Activated T-helper 9 cell treated with anti-CD3 and anti-CD28 coated beads, Interleukin-2, amount 50 U/mL, for 16 hours (primary cell): Measurements from ENCODE around the gene KCNK18.

Source experiments
- DNase-seq: peaks from one replicate; pipeline ENCODE4 v3.0.0-alpha.2; 2020; ENCODE audit warnings: low read depth

KCNK18 gene

DNA sequence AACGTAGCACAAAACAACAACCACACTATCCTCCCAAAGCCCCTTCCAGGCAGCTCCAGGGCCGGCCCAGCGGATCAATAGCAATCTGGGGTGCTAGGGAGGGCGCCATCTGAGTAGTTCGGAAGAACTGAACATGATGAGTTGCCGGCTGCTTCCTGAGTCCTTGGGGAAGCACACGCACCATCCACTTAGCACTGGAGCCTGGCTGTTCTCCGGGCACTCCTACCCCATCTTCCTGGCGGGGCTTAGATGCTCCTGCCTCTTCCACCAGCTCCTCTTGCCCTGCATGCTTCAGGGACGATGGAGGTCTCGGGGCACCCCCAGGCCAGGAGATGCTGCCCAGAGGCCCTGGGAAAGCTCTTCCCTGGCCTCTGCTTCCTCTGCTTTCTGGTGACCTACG, at the start of gene KCNK18:
Gene KCNK18, plus strand, starts transcription at position 301 of the 400 bp plus-strand sequence. Its CDS starts 0 bp downstream, at position 301.
- no peak for DNase-seq

GRCh38 chr10:117148284-117148683, 49.0 kb upstream of the KCNK18 start:
- no peak for DNase-seq

DNA sequence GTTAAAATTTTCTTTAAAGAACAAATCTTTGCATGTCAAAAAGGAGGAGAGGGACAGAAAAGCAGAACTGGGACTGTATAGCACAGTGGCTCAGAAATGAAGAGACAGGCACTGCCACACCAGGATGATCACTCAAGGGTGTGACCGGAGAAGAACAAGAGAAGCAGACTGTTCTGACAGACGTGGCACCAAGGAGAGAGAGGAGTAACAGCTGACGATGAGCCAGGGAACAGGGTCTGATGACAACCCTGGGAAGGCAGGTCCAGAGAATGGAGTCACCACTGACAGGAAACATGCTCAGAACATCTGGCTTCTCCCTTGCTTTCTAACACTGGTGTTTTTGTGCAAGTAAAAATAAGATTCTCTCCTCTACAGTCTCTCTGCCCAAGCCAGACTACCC, 44.6 kb upstream of the KCNK18 start:
- no peak for DNase-seq

- DNase-seq: no peak
Observed at GRCh38 chr10:117158297-117158696, 39.0 kb upstream of the KCNK18 start.

- no peak for DNase-seq
Observed at GRCh38 chr10:117159390-117159789, 37.9 kb upstream of the KCNK18 start.

DNA sequence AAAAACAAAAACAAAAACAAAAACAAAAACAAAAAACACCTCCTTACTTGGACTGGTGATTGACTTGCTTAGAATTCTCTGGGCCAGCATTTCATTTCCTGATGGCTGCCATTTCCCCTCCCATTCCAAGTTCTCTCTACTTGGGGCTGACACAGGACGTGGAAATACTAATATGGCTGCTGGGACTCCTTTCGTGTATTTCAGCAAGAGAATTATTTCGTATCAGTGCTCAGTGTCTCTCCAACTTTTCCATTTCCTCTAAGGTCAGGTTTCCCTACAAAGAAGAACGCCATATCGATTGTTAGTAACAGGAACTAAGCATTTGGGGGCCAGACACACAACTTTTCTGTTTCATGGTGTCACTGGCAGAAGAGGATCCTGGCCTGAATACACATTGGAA, 36.7 kb upstream of the KCNK18 start:
- no peak for DNase-seq

- no peak for DNase-seq
Observed at GRCh38 chr10:117161386-117162033, 35.8 kb upstream of the KCNK18 start.

DNA sequence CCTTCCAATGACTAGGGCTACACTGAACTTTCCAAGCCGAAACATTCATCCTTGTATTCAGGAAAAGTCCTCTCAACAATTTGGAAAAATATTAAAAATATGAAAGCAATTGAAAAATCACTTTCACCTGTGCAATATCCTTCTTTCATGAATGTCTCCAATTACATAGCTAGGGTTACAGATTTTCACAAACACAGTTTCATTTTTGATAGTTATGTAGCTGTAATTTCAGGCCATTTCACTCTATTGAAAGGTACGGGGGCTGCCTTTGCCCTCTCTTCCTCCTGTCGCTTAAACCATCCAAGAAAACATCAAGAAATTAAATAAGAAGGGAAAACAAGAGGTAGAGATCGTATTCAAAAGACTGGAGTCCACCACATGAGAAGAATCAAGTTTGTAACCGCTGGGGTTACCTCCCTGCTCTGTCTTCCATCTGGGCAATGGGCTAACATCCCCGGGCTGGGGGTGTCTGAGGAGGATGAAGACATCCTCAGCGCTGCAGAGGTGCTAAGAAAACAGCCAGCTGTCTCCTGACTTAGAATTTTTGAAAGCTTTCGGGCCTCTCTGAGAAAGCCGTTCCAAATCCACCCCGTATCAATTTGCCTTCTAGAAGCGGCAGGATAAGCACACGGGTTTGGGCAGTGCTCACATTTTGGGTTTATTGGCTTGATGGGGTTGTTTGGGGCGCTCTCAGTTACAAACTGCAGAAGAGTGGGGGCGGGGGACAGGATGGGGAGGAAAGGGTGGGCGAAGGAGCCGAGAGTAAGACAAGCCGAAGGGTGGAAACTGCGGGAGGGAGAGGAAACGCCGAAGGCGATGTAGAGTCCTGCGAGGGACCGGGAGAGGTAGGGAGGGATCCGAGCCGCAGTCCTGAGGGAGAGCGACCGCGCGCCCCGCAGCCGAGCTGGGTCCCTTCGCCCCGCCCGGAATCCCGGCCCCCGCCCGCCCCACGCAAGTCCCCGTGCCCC, 34.9 kb upstream of the KCNK18 start:
- DNase-seq: no peak

DNA sequence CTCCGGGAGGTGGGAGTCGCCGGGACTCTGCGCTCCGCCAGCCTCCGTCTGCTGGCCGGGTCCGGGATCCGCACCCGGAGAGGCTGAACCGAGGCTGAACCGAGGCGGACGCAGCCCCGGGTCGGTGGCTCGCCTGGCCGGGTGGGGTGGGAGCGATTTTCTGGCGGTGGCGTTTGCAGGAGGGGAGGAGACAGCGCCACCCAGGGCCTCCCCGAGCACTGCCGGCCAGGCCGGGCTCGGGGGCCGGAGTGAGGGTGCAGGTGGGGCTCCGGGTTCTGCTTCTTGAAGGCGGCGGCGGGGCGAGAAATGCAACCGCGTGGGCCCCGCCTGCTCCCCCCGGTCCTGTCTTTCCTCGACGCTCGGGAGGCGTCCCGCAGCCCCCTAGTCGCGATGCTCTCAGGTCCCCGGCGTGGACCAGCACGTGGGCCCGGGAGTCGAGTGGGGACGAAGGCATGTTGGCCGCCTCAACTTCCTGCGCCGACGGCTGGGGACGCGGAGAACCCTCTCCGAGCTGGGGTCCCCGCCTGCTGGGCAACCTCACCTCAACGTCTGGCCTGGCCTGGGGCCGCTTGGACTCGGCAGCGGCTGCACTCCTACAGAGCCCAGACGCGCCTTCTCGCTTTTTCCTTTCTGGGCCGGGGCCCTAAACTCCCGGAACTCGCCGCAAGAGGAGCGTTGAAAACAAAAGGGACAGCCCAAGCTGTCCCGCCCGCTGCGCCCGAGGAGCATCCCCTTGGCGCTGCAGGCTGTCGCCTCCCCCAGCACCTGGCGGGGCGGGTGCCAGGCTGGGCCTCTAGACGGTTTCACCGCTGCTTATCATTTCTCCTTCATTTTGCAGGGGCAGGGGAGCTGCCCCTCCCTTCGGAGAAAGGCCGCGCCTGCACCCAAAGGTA, 34.0 kb upstream of the KCNK18 start:
- no peak for DNase-seq

DNA sequence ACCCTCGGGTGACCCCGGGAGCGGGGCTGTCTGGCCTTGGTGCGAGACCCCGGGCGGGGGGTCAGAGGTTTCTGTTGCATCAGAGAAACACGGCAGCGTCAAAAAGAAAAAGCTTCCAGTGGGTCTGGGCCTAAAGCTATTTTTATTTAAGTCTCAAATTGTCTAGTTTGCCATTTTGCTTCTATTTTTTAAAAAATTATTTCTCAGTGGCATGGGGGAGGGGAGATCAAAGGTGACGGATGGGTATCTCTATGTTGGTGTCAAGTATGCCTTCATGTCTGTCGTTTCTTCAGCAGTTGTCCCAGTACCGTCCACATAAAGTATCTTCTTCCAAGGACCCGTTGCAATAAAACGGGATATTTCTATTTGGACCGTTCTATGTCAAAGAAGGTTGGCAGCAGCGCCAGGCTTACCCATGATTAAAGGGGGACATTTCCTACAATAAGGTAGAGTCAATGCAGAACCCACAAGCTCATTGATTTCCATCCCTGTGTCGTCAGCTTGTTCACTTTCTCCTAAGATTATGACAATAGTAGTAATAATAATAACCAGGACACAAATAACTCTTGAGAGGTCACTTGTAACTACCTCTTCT, 33.2 kb upstream of the KCNK18 start:
- no peak for DNase-seq

DNA sequence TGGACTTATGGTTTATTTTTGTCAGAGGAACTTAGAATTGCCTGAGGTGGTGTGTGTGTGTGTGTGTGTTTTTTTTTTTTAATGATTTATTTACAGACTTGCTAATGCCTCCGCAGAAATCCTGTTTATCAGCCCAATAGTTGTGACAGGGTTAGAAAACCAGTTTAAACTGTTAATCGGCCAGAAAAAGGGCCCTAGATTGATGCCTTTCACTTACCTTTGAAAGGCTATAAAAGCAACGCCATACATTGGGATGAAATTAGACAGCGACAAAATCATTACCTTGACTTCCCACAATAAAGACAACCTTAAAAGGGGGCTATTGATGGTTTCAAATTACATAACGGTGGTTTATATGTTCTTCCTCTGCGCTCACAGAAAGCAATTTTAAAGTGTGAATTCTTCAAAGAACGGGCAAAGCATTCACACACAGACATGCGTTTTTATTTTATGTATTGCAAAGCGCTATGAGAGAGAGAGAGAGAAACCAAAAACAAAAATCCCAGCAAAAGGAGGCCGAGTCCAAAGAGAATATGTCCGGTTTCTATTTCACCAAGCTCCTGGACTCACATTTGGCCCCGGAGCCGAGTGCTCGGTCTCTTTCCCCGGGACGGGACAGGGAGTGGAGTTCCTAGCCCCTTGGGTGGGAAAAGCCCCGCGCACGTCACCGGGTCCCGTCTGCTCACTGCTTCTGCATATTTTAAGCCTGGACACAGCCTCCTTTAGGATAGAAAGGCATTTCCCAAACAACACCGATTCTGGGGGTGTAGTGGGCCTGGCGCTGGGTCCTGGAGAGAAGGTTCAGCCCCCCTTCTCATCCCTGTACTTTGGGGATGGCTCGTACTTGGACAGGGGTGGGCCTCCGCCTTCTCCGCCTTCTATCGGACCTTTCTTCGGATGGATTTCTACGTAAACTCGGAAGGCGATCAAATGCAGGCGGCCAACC, 32.4 kb upstream of the KCNK18 start:
- DNase-seq: no peak

GRCh38 chr10:117165538-117166417, 31.5 kb upstream of the KCNK18 start:
- DNase-seq: no peak

DNA sequence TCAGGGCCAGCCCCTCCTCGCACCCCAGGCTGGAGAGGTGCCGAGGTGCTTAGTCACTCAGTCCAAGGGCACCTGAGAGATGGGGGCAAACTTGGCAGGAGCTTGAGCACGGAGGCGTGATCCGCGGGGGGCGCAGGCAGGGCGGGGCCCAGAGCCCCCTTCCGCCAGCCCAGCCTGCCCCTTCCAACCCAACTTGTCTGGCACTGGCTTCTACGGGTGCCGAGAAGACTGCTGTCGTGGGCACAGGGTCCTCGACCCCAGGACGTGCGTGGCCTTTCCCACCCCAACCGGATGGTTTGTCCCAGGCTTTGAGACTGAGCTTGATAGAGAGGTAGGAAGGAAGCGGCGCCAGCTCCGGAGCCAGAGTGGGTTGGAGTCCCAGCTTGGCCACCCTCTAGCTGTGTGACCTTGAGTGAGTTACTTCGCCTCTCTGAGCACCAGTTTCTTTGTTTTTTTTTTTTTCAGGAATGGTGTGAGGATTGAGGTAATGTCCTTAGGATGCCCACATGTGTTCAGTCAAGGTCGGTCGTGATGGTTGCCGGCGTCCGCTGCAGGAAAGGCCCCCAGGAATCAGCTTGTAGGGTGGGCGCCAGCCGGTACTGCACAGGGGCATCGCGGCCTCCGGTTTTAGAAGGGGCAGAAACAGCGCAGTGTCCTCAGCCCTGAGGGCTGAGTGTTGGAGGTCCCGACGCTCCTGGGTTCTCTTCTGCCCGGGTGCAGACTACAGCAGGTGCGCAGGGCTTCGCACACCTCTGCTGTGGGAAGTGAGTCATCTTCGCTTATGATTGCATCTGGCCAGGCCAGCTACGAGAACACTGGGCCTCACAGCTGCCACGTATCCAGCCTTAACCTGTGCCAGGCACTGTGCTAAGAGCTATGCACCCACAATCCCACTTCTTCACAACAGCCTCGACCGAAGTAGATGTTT, 30.6 kb upstream of the KCNK18 start:
- DNase-seq: no peak

GRCh38 chr10:117167346-117167788, 29.9 kb upstream of the KCNK18 start:
- DNase-seq: no peak

DNA sequence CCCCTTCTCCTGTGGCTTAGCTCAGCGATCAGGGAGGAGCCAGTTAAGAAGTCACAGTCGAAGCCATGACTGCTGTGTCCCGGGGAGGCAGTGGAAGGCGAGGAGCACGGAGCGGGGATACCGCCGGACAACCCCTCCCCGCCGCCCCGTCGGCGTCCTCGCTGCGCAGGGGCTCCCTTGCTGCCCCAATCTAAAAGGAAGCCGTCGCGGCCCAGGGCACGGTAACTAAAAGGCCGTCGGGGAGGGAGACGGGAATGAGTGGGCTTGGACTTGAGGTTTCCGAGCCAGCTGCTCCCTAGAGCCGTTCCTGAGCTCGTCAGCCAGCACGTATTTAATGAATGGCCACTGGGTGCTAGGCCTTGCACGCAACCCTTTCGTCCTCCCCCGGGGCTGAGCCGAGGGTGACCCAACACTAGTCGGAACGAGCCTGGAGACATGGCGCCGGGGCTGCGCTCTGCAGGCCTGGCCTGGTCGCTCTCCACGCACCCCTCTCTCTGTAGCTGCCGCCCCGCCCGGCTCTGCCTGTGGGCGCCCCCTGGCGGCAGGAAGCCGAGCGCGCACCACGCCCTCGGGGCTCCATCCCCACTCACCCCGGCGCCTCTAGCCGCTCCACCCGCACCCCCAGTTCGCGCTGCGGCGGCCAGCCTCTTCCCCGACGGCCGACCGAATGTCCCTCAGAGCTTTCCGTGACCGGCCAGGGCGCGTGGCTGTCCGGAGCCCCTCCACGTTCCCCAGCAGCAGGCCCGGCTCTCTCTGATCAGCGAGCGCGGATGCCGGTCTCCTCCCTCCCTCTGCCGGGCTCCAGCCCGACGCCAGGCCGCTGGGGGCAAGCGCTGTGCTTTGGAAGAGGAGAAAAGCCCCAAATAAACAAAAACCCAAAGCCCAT, 29.3 kb upstream of the KCNK18 start:
- DNase-seq: peak; percentile 41

DNA sequence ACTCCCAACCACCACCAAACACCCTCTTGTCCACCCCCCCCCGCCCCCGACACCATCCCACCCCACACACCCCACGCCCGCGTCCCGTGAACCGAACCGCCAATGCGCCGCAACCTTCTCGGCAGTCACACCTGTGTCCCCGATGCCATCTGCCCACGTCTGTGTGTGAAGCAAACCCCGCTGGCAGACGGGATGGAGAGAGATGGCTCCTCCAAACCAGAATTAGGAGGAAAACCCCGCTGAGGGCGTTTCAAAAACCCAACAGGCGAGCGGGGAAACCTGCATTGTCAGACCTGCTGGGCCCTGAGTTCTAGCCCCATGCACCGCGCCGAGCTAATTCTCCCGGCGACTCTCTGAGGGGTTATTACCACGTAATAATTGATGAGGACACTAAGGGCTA, 28.6 kb upstream of the KCNK18 start:
- DNase-seq: no peak

DNA sequence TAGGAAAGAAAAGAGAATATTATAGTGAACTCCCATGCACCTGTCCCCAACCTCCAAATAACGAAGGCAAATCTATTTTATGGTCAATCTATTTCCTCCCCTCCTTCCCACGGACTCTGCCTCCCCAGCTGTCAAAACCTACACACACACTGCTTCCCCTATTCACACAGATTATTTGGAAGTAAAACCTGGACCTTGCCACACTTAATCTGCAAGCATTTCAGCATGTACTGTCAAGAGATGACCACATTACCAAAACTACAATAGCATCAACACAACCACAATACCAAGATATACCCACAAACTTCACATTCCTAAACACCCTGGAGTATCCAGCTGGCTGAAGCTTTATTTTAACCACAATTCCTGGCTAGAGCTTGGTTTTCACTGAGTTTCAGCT, 27.8 kb upstream of the KCNK18 start:
- no peak for DNase-seq
